Esophagus squamous epithelium (tissue), 5 donors: ENCODE results near the gene ANKRD11. TPM values are rescaled to one million over a fixed set of nuclear protein-coding genes. Genes with fewer than 3 reads are reported as not detected.

Experiments
- DNase-seq: peaks from one replicate; lab custom pipeline; 2025; lab: John Stamatoyannopoulos, UW
- H3K27ac ChIP-seq, 4 donors: fragments of 200-600 bp; sonication (generic); one replicate each; pipeline ENCODE4 v1.5.1; 2016 to 2019; ENCODE audit warnings: mild to moderate bottlenecking in 1 of 4
- H3K27me3 ChIP-seq, 4 donors: fragments of 200-600 bp; sonication (generic); 1 replicate in 3 of 4; 2 replicates in 1 of 4; pipeline versions ENCODE4 v1.5.1 to v1.6.0; 2017 to 2021; ENCODE audit warnings: antibody characterized with exemption in 1 of 4
- H3K36me3 ChIP-seq, 3 donors: fragments of 200-600 bp; sonication (generic); one replicate each; pipeline ENCODE4 v1.5.1; 2016 to 2019
- H3K4me1 ChIP-seq, 3 donors: fragments of 200-600 bp; sonication (generic); one replicate each; pipeline ENCODE4 v1.5.1; 2017 to 2019
- H3K4me3 ChIP-seq, 4 donors: fragments of 200-600 bp; sonication (generic); 1 replicate in 3 of 4; 2 replicates in 1 of 4; pipeline ENCODE4 v1.5.1; 2016 to 2019; ENCODE audit warnings: mild to moderate bottlenecking in 2 of 4, moderate library complexity in 1 of 4
- H3K9me3 ChIP-seq, 3 donors: fragments of 200-600 bp; sonication (generic); one replicate each; pipeline ENCODE4 v1.5.1; 2016 to 2019
- CTCF ChIP-seq, 6 experiments: fragments of 450-650 bp in 4 of 6; fragments of 200-600 bp in 2 of 6; sonication (generic) in 2 of 6; IDR thresholded peaks; one replicate each; pipeline ENCODE4 v1.5.1; 2016 to 2019; ENCODE audit warnings: antibody characterized with exemption in 6 of 6, mild to moderate bottlenecking in 4 of 6, moderate library complexity in 4 of 6
- POLR2A ChIP-seq, 4 donors: fragments of 450-650 bp; IDR thresholded peaks; one replicate each; pipeline ENCODE4 v1.6.1; 2017; ENCODE audit warnings: antibody characterized with exemption in 4 of 4, mild to moderate bottlenecking in 4 of 4, moderate library complexity in 3 of 4
- WGBS, 2 donors: methylation state at CpG; one replicate each; pipeline ENCODE4 v1.1.5; 2018; 5-methylcytosine and 5-hydroxymethylcytosine counted together
- intact Hi-C: fragments of 100-400 bp; cut with DNase I; formaldehyde crosslinking; loops from one replicate; pipeline ENCODE4 v1.15.0; 2022
- total RNA-seq, 4 donors: library from RNA; depleted of rRNA; stranded (reverse); fragments of >200 nt; gene quantifications; one replicate each; pipeline ENCODE4 v1.1.0, GENCODE V29; 2016
- donor health status: DM: yes; HTN: yes; CAD: no.

The ANKRD11 gene
- total RNA-seq, 4 donors from 2014 or later: 51.0 to 72.7 (median 66.9) TPM

- DNase-seq: no peak
- TF ChIP-seq CTCF (IDR thresholded peaks at IDR 0.05) (no peak), POLR2A (IDR thresholded peaks at IDR 0.05) (no peak)
- Histone ChIP-seq H3K27me3 (no peaks in the 10 kb centered on the region), H3K4me1 (peaks cover 18 to 90% (median 32%) of the 10 kb centered on the region in 3 donors), H3K9me3 (peaks cover 0 to 7% (median 0%) of the 10 kb centered on the region in 3 donors), H3K27ac (peak overlapping the region in 3 of 4 donors; percentile 36 to 45 (median 38)), H3K4me3 (no peak overlapping the region), H3K36me3 (peaks cover 0 to 32% (median 0%) of the 10 kb centered on the region in 3 donors)
- WGBS, 2 donors: 70 to 78% methylated on average over 14 to 22 of the region's 32 CpGs
- intact Hi-C loops: no loop called here
Measured at GRCh38 chr16:89373355-89374110, 116.8 kb downstream of the ANKRD11 start.

GRCh38 chr16:89371968-89372634 is 118.3 kb downstream of the ANKRD11 start:
- WGBS, 2 donors: 94 to 96% methylated on average over 8 to 18 of the region's 32 CpGs

GRCh38 chr16:89371386-89371785 is 119.0 kb downstream of the ANKRD11 start:
- intact Hi-C loops: no loop called here
- H3K27ac ChIP-seq: no peak overlapping the region
- 94 to 100% methylated on average over 4 to 12 of the region's 12 CpGs for WGBS, 2 donors
- TF ChIP-seq POLR2A (IDR thresholded peaks at IDR 0.05) (no peak), CTCF (IDR thresholded peaks at IDR 0.05) (no peak)
- no peak for DNase-seq
- H3K36me3 ChIP-seq: peaks cover 0 to 32% (median 0%) of the 10 kb centered on the region in 3 donors
- peaks cover 24 to 90% (median 38%) of the 10 kb centered on the region in 3 donors for H3K4me1 ChIP-seq
- no peak overlapping the region for H3K4me3 ChIP-seq
- peaks cover 0 to 5% (median 0%) of the 10 kb centered on the region in 3 donors for H3K9me3 ChIP-seq
- no peaks in the 10 kb centered on the region for H3K27me3 ChIP-seq

More at GRCh38 chr16:89371968-89372634, 118.3 kb downstream of the ANKRD11 start:
- H3K36me3 ChIP-seq: peaks cover 0 to 32% (median 0%) of the 10 kb centered on the region in 3 donors
- H3K4me3 ChIP-seq: no peak overlapping the region
- TF ChIP-seq CTCF (IDR thresholded peaks at IDR 0.05): no peak
- no peak for TF ChIP-seq POLR2A (IDR thresholded peaks at IDR 0.05)
- no peak for DNase-seq
- H3K4me1 ChIP-seq: peaks cover 24 to 90% (median 36%) of the 10 kb centered on the region in 3 donors
- peaks cover 0 to 7% (median 0%) of the 10 kb centered on the region in 3 donors for H3K9me3 ChIP-seq
- no peaks in the 10 kb centered on the region for H3K27me3 ChIP-seq
- peak overlapping the region in 1 of 4 donors; percentile 45 for H3K27ac ChIP-seq
- intact Hi-C loops: no loop called here

DNA sequence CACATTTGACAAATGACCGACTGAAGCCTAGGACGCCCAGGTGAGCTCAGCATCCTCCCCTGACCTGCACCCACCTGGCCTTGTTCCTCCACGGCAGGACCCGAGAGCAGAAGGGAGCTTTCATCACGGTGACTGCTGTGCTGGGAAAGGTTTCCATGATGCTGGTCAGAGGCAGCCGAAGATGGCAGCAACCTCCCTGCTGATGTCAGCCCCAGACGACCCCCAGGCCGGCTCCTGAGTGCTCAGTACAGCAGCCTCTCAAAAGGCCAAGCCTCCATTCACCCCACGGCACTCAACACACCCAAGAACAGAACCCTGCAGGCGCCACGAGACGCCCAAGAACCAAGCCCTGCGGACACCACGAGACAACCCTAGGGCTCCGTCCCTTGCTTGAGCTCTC is 119.8 kb downstream of the ANKRD11 start:
- Histone ChIP-seq H3K36me3 (peaks cover 0 to 32% (median 0%) of the 10 kb centered on the region in 3 donors), H3K9me3 (no peaks in the 10 kb centered on the region), H3K4me1 (peaks cover 26 to 94% (median 40%) of the 10 kb centered on the region in 3 donors), H3K4me3 (no peak overlapping the region), H3K27ac (peak overlapping the region; percentile 49 to 68 (median 61)), H3K27me3 (no peaks in the 10 kb centered on the region)
- WGBS, 2 donors: 97 to 100% methylated on average over 2 to 7 of the region's 15 CpGs
- no peak for DNase-seq
- intact Hi-C loops: no loop called here
- no peak for TF ChIP-seq CTCF (IDR thresholded peaks at IDR 0.05)
- no peak for TF ChIP-seq POLR2A (IDR thresholded peaks at IDR 0.05)
